ENCODE data around the gene LRRC4C. TPM values are rescaled to one million over a fixed set of nuclear protein-coding genes. Genes with fewer than 3 reads are reported as not detected.

Gene LRRC4C
- polyA plus RNA-seq, 12 donors: 1.9 to 7.3 (median 3.2) TPM; not detected in 1

- DNase-seq: no peak
Observed at GRCh38 chr11:40508303-40508702, 951.1 kb downstream of the LRRC4C start.

GRCh38 chr11:40506226-40506625 lies 953.2 kb downstream of the LRRC4C start:
- no peak for DNase-seq

GRCh38 chr11:40491341-40491740 lies 968.1 kb downstream of the LRRC4C start:
- DNase-seq: no peak

- no peak for DNase-seq
Observed at GRCh38 chr11:40467771-40468170, 991.7 kb downstream of the LRRC4C start.

- no peak for DNase-seq
Observed at GRCh38 chr11:40445391-40445790, 1014.1 kb downstream of the LRRC4C start.

GRCh38 chr11:40444151-40444550 lies 1015.3 kb downstream of the LRRC4C start:
- no peak for DNase-seq

- DNase-seq: no peak
Observed at GRCh38 chr11:40435344-40435743, 1024.1 kb downstream of the LRRC4C start.

- DNase-seq: no peak
Observed at GRCh38 chr11:40434926-40435325, 1024.5 kb downstream of the LRRC4C start.

GRCh38 chr11:40432358-40432757 lies 1027.1 kb downstream of the LRRC4C start:
- no peak for DNase-seq

GRCh38 chr11:40425168-40425567 lies 1034.3 kb downstream of the LRRC4C start:
- DNase-seq: no peak

GRCh38 chr11:40421208-40421981 lies 1038.1 kb downstream of the LRRC4C start:
- no peak for DNase-seq

GRCh38 chr11:40417627-40418026 lies 1041.8 kb downstream of the LRRC4C start:
- no peak for DNase-seq

GRCh38 chr11:40407355-40407754 lies 1052.1 kb downstream of the LRRC4C start:
- DNase-seq: no peak

GRCh38 chr11:40405614-40406013 lies 1053.8 kb downstream of the LRRC4C start:
- DNase-seq: no peak

- DNase-seq: no peak
Observed at GRCh38 chr11:40403321-40403720, 1056.1 kb downstream of the LRRC4C start.

GRCh38 chr11:40401132-40401853 lies 1058.2 kb downstream of the LRRC4C start:
- no peak for DNase-seq

- no peak for DNase-seq
Observed at GRCh38 chr11:40397141-40397540, 1062.3 kb downstream of the LRRC4C start.

GRCh38 chr11:40393511-40393910 lies 1065.9 kb downstream of the LRRC4C start:
- DNase-seq: no peak

- DNase-seq: no peak
Observed at GRCh38 chr11:40391679-40392078, 1067.8 kb downstream of the LRRC4C start.

- no peak for DNase-seq
Observed at GRCh38 chr11:40388097-40388818, 1071.2 kb downstream of the LRRC4C start.

GRCh38 chr11:40387240-40387980 lies 1072.0 kb downstream of the LRRC4C start:
- no peak for DNase-seq

GRCh38 chr11:40384991-40385390 lies 1074.5 kb downstream of the LRRC4C start:
- no peak for DNase-seq
